IMR-90 (cell line): ENCODE measurements around the gene PRAC1. TPM values are rescaled to one million over a fixed set of nuclear protein-coding genes. Genes with fewer than 3 reads are reported as not detected.

Experiments used
- ATAC-seq: fragments of 200-7000 bp; cut with Tn5 transposase; 2 replicates; pipeline ENCODE4 v1.9.1; 2020; ENCODE audit warnings: low read depth, mild to moderate bottlenecking, moderate library complexity
- BruUV-seq: library from RNA; stranded (reverse); fragments of 400-500 nt; replicated peaks from 2 replicates; lab custom pipeline; 2021; lab: Mats Ljungman, UMichigan
- CTCF ChIA-PET: fragments of 300-600 bp; formaldehyde crosslinking; extraction: SDS; loops from one replicate; lab custom pipeline; 2021; ENCODE audit warnings: antibody characterized with exemption; lab: Yijun Ruan, JAX
- POLR2A ChIA-PET: fragments of 300-600 bp; sonication (Branson Sonifier 250); formaldehyde crosslinking; loops from one replicate; lab custom pipeline; 2022; ENCODE audit warnings: antibody characterized with exemption; ENCODE audit not compliant: unreplicated experiment; lab: Charles Lee
- DNase-seq: peaks from one replicate; pipeline ENCODE4 v3.0.0; 2013
- H2AFZ ChIP-seq: replicated peaks from 2 replicates; pipeline ENCODE3; 2013; ENCODE audit warnings: low read length, mild to moderate bottlenecking; ENCODE audit not compliant: poor library complexity
- H2AK5ac ChIP-seq: 2 replicates; pipeline ENCODE4 v1.6.1; 2013; ENCODE audit warnings: low read depth, low read length, inconsistent platforms
- H2AK9ac ChIP-seq: replicated peaks from 2 replicates; pipeline ENCODE3; 2013; ENCODE audit warnings: mild to moderate bottlenecking, low read depth, low read length, moderate library complexity; ENCODE audit not compliant: poor library complexity
- H2BK120ac ChIP-seq: 2 replicates; pipeline ENCODE4 v1.6.1; 2013; ENCODE audit warnings: low read depth, low read length, inconsistent platforms
- H2BK15ac ChIP-seq: 3 replicates; pipeline ENCODE4 v1.6.1; 2013; ENCODE audit warnings: low read depth, low read length, inconsistent platforms
- H2BK20ac ChIP-seq: 2 replicates; pipeline ENCODE4 v1.6.1; 2013; ENCODE audit warnings: low read depth, mild to moderate bottlenecking, inconsistent platforms, low read length, moderate library complexity
- H2BK5ac ChIP-seq: 2 replicates; pipeline ENCODE4 v1.6.1; 2013; ENCODE audit warnings: mild to moderate bottlenecking, low read depth, low read length, inconsistent platforms; ENCODE audit not compliant: poor library complexity, severe bottlenecking
- H3K14ac ChIP-seq: replicated peaks from 2 replicates; pipeline ENCODE4 v1.6.1; 2013; ENCODE audit warnings: low read depth, low read length, inconsistent platforms
- H3K18ac ChIP-seq: 2 replicates; pipeline ENCODE4 v1.6.1; 2013; ENCODE audit warnings: low read depth, low read length, control low read depth
- H3K23ac ChIP-seq: 2 replicates; pipeline ENCODE4 v1.6.1; 2013; ENCODE audit warnings: low read depth, low read length, inconsistent platforms
- H3K27ac ChIP-seq: 2 replicates; pipeline ENCODE4 v1.5.1; 2013; ENCODE audit warnings: mild to moderate bottlenecking, control low read depth, low read length; ENCODE audit not compliant: insufficient read depth
- H3K27me3 ChIP-seq: 2 replicates; pipeline ENCODE4 v1.6.1; 2013; ENCODE audit warnings: low read length; ENCODE audit not compliant: control insufficient read depth, insufficient read depth
- H3K36me3 ChIP-seq: 2 replicates; pipeline ENCODE4 v1.6.1; 2013; ENCODE audit warnings: low read length, mixed read lengths; ENCODE audit not compliant: control insufficient read depth, insufficient read depth
- H3K4ac ChIP-seq: 2 replicates; pipeline ENCODE4 v1.6.1; 2013; ENCODE audit warnings: low read depth, low read length, inconsistent platforms
- H3K4me1 ChIP-seq: 2 replicates; pipeline ENCODE4 v1.6.1; 2013; ENCODE audit warnings: low read length, mixed read lengths; ENCODE audit not compliant: control insufficient read depth, insufficient read depth
- H3K4me2 ChIP-seq: 2 replicates; pipeline ENCODE4 v1.6.1; 2013; ENCODE audit warnings: low read depth, mild to moderate bottlenecking, control low read depth, low read length, moderate library complexity
- H3K4me3 ChIP-seq: 2 replicates; pipeline ENCODE4 v1.5.1; 2013; ENCODE audit warnings: low read depth, mild to moderate bottlenecking, control low read depth, low read length, moderate library complexity; ENCODE audit not compliant: insufficient read depth
- H3K56ac ChIP-seq: 2 replicates; pipeline ENCODE4 v1.6.1; 2013; ENCODE audit warnings: low read length, inconsistent platforms; ENCODE audit not compliant: insufficient read depth; ENCODE audit errors: extremely low read depth
- H3K79me1 ChIP-seq, 2 experiments: 2 replicates each; pipeline ENCODE4 v1.6.1; 2013; ENCODE audit warnings: low read length in 2 of 2, inconsistent platforms in 1 of 2, low read depth in 1 of 2
- H3K9ac ChIP-seq: 2 replicates; pipeline ENCODE4 v1.6.1; 2013; ENCODE audit warnings: low read depth, low read length, control low read depth
- H3K9me1 ChIP-seq: 2 replicates; pipeline ENCODE4 v1.6.1; 2013; ENCODE audit warnings: low read length, inconsistent platforms; ENCODE audit not compliant: insufficient read depth
- H3K9me3 ChIP-seq: 2 replicates; pipeline ENCODE4 v1.6.1; 2013; ENCODE audit warnings: low read length; ENCODE audit not compliant: control insufficient read depth, insufficient read depth
- H4K20me1 ChIP-seq: 2 replicates; pipeline ENCODE4 v1.6.1; 2013; ENCODE audit warnings: low read length, inconsistent platforms; ENCODE audit not compliant: insufficient read depth
- H4K5ac ChIP-seq: 2 replicates; pipeline ENCODE4 v1.6.1; 2013; ENCODE audit warnings: mild to moderate bottlenecking, low read depth, low read length, control low read depth
- H4K8ac ChIP-seq, 2 experiments: 2 replicates each; pipeline ENCODE4 v1.6.1; 2013; ENCODE audit warnings: low read depth in 2 of 2, low read length in 2 of 2, control low read depth in 1 of 2, inconsistent platforms in 1 of 2
- H4K91ac ChIP-seq: 2 replicates; pipeline ENCODE4 v1.6.1; 2013; ENCODE audit warnings: low read depth, low read length, inconsistent platforms; ENCODE audit not compliant: insufficient read depth
- BHLHE40 ChIP-seq: fragments of 150-350 bp; IDR thresholded peaks from 2 replicates; pipeline ENCODE4 v1.6.1; 2016; ENCODE audit warnings: mild to moderate bottlenecking, low read depth, low read length
- WGBS, 2 experiments: methylation state at CpG; one replicate each; pipeline versions ENCODE4 v1.1.5 to v1.1.7; 2013; ENCODE audit warnings: missing lambda C conversion rate in 2 of 2; ENCODE audit not compliant: insufficient read length in 1 of 2; ENCODE audit errors: extremely low coverage in 2 of 2; 5-methylcytosine and 5-hydroxymethylcytosine counted together
- dilution Hi-C: fragments of 300-500 bp; cut with HindIII; formaldehyde crosslinking; loops from one replicate; pipeline ENCODE4 v1.14.3; 2018; ENCODE audit warnings: low sequenced_read_pairs; ENCODE audit not compliant: unreplicated experiment
- in situ Hi-C: fragments of 300-500 bp; cut with MboI; formaldehyde crosslinking; loops from 3 replicates; pipeline ENCODE4 v1.14.3; 2019; ENCODE audit warnings: low sequenced_read_pairs, inconsistent platforms, mixed read lengths
- intact Hi-C: fragments of 100-400 bp; cut with micrococcal nuclease; formaldehyde crosslinking; loops from 2 replicates; pipeline ENCODE4 v1.10.0; 2022
- polyA plus RNA-seq, 3 experiments: library from polyadenylated mRNA; depleted of rRNA; stranded (reverse); fragments of >200 nt; gene quantifications; 2 replicates each; pipeline ENCODE4 v1.2.3, GENCODE V29; 2012; ENCODE audit warnings: low replicate concordance in 1 of 3
- total RNA-seq: library from RNA; depleted of rRNA; stranded (reverse); fragments of >200 nt; gene quantifications from 2 replicates; pipeline ENCODE4 v1.2.3, GENCODE V29; 2012

The PRAC1 gene
- total and polyA plus RNA-seq, 2 of the 4 experiments (the other 2 are of a cell fraction), result not detected

- no peaks in the 10 kb centered on the region for H3K79me1 ChIP-seq
- ATAC-seq (no peak), DNase-seq (no peak)
- no peak overlapping the region for H3K56ac ChIP-seq
- intact Hi-C loops (no loop called here), dilution Hi-C loops (no loop called here), in situ Hi-C loops (loop anchor here (10.0 kb wide), 1 partner anchor 47 kb away; no protein-coding TSS in a partner anchor)
- no peak overlapping the region for H3K23ac ChIP-seq
- H4K5ac ChIP-seq, result no peak overlapping the region
- H3K4me1 ChIP-seq, result no peaks in the 10 kb centered on the region
- H3K9me1 ChIP-seq, result no peaks in the 10 kb centered on the region
- H3K27ac ChIP-seq, result no peak overlapping the region
- ChIA-PET POLR2A (interaction anchor here (0.6 kb wide), 1 partner anchor 9 kb away, joined by 3 read pairs; the partner anchor contains the start of gene HOXB13), CTCF (interaction anchor here (1.6 kb wide), 1 partner anchor 9 kb away, joined by 5 read pairs; no protein-coding TSS in a partner anchor)
- H3K4ac ChIP-seq, result no peak overlapping the region
- no peak overlapping the region for H2BK5ac ChIP-seq
- no peak overlapping the region for H2BK120ac ChIP-seq
- H2AK9ac ChIP-seq, result no peak overlapping the region
- no peaks in the 10 kb centered on the region for H4K20me1 ChIP-seq
- H3K4me3 ChIP-seq, result no peak overlapping the region
- peaks cover 92% of the 10 kb centered on the region for H3K27me3 ChIP-seq
- no peak overlapping the region for H3K18ac ChIP-seq
- TF ChIP-seq BHLHE40, result no peak
- no peaks in the 10 kb centered on the region for H3K36me3 ChIP-seq
- H3K9ac ChIP-seq, result no peak overlapping the region
- H3K14ac ChIP-seq, result no peak overlapping the region
- no peak overlapping the region for H2BK15ac ChIP-seq
- no peak overlapping the region for H4K91ac ChIP-seq
- WGBS, 2 experiments, result 50% methylated on average over 3 of the region's 4 CpGs; no CpG with 5 or more reads in 1 of the 2 experiments
- no peak overlapping the region for H2AK5ac ChIP-seq
- no TSS peak for BruUV-seq
- H4K8ac ChIP-seq, result no peak overlapping the region
- no peak overlapping the region for H2AFZ ChIP-seq
- H2BK20ac ChIP-seq, result no peak overlapping the region
- no peak overlapping the region for H3K4me2 ChIP-seq
- peaks cover 9% of the 10 kb centered on the region for H3K9me3 ChIP-seq
Observed at GRCh38 chr17:48737330-48738043, 15.2 kb upstream of the PRAC1 start.
